HG03442 (cell line): ENCODE measurements around the gene ENOSF1.

Experiments used
- ATAC-seq: cut with Tn5 transposase; IDR thresholded peaks from one replicate; pipeline ENCODE4 v1.9.1; 2021; ENCODE audit warnings: mild to moderate bottlenecking, moderate library complexity; ENCODE audit not compliant: unreplicated experiment

ENOSF1 gene

GRCh38 chr18:675307-675706 is 37.1 kb downstream of the ENOSF1 start:
- ATAC-seq, result no peak

DNA sequence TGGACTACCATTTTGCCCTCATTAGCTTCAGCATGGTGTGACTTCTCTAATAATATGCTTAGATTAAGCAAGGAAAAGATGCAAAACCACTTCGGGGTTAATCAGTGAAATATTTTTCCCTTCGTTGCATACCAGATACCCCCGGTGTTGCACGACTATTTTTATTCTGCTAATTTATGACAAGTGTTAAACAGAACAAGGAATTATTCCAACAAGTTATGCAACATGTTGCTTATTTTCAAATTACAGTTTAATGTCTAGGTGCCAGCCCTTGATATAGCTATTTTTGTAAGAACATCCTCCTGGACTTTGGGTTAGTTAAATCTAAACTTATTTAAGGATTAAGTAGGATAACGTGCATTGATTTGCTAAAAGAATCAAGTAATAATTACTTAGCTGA is 38.7 kb downstream of the ENOSF1 start:
- no peak for ATAC-seq

DNA sequence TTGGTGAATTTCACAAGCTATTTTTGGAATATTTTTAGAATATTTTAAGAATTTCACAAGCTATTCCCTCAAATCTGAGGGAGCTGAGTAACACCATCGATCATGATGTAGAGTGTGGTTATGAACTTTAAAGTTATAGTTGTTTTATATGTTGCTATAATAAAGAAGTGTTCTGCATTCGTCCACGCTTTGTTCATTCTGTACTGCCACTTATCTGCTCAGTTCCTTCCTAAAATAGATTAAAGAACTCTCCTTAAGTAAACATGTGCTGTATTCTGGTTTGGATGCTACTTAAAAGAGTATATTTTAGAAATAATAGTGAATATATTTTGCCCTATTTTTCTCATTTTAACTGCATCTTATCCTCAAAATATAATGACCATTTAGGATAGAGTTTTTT is 39.1 kb downstream of the ENOSF1 start:
- no peak for ATAC-seq

GRCh38 chr18:671405-671804 is 41.0 kb downstream of the ENOSF1 start:
- no peak for ATAC-seq

DNA sequence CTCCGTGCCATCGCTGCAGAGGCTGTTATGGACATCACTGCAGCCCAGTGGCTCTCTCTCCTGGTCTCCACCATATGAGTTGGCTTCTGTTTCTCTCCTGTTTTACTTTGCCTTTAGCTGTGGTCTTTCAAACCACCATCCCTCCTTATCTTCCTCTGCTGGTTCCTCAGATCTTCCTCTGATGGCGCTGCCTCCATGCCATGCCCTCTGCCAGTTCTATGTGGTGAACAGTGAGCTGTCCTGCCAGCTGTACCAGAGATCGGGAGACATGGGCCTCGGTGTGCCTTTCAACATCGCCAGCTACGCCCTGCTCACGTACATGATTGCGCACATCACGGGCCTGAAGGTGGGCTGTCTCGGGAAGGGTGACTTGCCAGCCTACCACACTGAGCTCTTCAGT is 41.9 kb downstream of the ENOSF1 start:
- no peak for ATAC-seq

- no peak for ATAC-seq
These were observed 43.4 kb downstream of the ENOSF1 start for GRCh38 chr18:669077-669476.

- ATAC-seq, result no peak
These were observed 44.2 kb downstream of the ENOSF1 start for GRCh38 chr18:668260-668659.

DNA sequence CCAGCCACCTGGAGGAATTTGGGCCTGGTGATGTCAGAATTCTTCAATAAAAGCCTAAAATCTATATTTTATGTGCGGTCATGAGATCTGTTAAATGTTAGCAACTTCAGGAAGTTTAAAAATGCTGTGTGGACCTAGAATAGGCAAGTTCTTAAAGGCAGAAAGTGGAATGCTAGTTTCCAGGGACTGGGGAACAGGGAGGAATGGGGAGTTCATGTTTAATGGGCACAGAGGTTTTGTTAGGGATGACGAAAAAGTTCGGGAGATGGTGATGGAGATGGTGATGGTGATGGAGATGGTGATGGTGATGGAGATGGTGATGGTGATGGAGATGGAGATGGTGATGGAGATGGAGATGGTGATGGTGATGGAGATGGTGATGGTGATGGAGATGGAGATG is 45.8 kb downstream of the ENOSF1 start:
- ATAC-seq, result no peak

DNA sequence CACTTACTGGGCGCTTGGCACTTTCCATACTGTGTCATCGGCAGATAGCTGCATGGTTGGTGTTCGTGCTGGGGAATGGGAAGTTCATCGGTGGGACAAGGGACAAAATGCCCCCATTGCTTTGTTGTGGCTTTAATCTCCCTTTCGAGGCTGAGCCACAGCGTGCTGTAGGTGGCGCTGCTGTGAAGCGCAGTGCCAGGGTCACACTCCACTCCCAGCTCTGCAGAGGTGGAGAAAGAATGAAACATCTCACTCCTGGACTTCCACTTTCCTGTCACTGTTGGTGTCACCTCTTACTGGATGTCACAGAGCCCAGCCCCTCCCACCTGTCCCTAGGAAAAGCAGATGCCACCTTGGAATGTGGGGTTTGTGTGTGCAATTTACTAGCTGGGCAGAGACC is 46.3 kb downstream of the ENOSF1 start:
- no peak for ATAC-seq

DNA sequence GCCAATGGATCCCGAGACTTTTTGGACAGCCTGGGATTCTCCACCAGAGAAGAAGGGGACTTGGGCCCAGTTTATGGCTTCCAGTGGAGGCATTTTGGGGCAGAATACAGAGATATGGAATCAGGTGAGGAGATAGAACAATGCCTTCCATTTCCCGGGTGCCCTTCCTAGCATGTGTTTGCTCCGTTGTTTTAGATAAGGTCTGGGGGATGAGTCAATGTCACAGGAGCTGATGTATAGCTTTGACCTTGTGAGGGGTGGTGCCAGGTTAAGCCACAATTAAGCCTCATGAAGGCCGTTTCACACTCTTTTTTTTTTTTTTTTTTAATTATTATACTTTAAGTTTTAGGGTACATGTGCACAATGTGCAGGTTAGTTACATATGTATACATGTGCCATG is 50.2 kb downstream of the ENOSF1 start:
- ATAC-seq, result no peak

GRCh38 chr18:659597-659996 is 52.8 kb downstream of the ENOSF1 start:
- ATAC-seq, result no peak

GRCh38 chr18:658947-659533 is 53.4 kb downstream of the ENOSF1 start:
- no peak for ATAC-seq

DNA sequence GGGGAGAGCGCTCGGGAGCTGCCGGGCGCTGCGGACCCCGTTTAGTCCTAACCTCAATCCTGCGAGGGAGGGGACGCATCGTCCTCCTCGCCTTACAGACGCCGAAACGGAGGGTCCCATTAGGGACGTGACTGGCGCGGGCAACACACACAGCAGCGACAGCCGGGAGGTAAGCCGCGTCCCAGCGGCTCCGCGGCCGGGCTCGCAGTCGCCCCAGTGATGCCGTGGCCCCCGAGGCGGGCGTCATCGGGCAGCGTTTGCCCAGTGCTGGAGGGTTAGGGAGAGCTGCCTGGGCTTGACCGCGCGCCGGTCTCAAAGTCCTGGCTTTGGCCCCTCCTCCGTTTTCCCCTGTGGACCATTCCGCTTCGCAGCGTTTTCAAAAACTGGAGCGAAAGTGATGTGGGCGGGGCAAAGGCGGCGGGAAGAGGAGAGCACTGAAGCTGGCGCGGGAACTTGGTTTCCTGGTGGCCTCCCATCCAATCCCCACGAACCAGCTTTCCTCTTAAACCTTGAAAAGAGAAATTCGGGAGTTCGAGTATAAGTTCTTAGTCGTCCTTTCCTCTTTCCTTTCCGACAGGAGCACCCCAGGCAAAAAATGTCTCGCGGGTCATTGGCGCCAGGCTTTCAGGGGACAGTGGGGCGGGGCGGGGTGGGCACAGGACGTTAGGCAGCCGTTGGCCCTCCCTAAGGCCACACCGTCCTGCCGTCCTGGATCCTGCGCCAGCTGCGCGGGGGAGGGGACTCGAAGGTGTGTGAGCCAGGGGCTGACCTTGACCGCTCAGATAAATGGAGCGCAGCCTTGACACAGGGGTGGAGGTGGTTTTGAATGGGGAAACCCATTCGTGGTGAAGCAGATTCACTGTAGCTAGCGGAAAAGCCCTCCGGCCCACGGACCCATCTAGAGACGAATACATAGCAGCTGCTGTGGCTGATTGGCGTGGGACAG is 54.2 kb downstream of the ENOSF1 start:
- ATAC-seq, result peak; percentile 48

DNA sequence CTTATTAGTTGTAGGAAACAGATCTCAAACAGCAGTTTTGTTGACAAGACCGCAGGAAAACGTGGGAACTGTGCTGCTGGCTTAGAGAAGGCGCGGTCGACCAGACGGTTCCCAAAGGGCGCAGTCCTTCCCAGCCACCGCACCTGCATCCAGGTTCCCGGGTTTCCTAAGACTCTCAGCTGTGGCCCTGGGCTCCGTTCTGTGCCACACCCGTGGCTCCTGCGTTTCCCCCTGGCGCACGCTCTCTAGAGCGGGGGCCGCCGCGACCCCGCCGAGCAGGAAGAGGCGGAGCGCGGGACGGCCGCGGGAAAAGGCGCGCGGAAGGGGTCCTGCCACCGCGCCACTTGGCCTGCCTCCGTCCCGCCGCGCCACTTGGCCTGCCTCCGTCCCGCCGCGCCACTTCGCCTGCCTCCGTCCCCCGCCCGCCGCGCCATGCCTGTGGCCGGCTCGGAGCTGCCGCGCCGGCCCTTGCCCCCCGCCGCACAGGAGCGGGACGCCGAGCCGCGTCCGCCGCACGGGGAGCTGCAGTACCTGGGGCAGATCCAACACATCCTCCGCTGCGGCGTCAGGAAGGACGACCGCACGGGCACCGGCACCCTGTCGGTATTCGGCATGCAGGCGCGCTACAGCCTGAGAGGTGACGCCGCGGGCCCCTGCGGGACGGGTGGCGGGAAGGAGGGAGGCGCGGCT is 55.0 kb downstream of the ENOSF1 start, which contains the start of gene TYMS:
Gene TYMS (plus strand): TSS at position 343 of the 690 bp plus-strand sequence. CDS start 90 bp downstream, at position 433.
- ATAC-seq, result peak; percentile 41

GRCh38 chr18:655445-655844 is 57.0 kb downstream of the ENOSF1 start:
- ATAC-seq, result no peak

- ATAC-seq, result no peak
These were observed 57.8 kb downstream of the ENOSF1 start for GRCh38 chr18:654601-655000.

DNA sequence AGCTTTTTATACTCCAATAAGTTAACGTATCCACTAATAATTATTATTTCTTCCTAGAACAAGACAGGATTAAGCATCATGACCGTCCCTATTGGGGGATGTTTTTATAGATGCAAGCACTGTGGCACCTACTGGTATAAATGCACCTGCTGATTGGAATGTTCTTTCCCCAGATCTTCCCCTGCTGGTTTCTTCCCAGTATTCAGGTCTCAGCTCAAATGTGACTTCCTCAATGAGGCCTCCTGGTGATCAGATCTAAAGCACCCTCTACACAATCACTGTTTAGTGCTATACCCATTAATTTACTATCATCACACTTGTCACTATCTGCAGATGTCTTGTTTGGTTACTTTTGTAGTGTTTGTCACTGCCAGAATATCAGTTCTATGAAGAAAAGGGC is 58.9 kb downstream of the ENOSF1 start:
- ATAC-seq, result no peak

GRCh38 chr18:652131-652530 is 60.3 kb downstream of the ENOSF1 start:
- ATAC-seq, result no peak

DNA sequence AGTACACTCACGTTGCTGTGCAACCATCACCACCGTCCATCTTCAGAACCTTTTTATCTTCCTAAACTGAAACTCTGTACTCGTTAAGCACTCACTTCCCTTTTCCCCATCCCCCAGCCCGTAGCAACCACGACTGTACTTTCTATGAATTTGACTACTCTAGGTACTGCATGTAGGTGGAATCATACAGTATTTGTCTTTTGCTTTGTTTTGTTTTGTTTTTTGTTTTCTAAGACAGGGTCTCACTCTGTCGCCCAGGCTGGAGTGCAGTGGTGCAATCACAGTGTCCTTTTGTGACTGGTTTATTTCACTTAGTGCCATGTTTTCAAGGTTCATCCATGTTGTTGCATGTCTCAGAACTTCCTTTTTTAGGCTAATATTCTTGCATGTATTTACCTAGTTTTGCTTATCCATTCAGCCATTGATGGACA is 62.0 kb downstream of the ENOSF1 start:
- ATAC-seq, result peak; percentile 93

DNA sequence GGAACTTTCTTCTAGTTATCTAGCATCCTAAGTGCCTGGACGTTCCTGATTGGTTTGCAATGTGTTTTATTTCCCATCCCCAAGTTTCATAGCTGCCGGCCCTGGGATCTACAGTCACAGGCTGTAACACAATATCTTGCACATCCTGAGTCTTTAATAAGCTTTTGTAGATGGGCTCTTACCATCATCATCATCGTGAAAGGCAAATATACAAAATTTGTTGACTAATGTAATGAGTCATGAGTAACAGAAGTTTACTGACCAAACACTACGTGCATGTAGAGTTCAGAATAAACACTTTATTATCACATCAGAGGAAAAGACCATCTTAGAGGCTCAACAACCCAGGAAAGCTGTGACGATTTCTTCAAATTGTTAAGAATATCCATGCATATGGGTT is 63.1 kb downstream of the ENOSF1 start:
- no peak for ATAC-seq

DNA sequence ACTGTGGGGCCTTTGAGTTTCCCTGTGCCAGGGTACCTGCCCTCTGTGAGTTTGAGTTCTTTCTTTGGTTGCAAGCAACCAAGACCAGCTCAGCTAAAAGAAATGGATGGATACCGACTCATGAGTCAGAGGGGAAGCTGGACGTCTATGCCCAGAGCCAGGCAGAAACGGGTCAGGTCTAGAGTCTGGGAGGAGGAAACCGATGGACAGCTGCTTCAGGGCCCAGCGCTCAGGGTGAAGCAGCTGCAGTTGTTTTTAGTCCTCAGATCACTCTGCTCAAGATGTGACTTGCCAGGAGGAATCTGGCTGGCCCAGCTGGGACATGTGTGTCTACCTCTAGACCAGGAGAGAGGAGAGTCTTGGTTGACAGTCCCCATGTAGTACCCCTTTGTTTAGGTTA is 65.1 kb downstream of the ENOSF1 start:
- ATAC-seq, result no peak
